Left kidney (tissue), 2 donors: ENCODE results near the gene PTPRCAP. TPM values are rescaled to one million over a fixed set of nuclear protein-coding genes. Genes with fewer than 3 reads are reported as not detected.
A peak's percentile ranks its signal among the peaks of the same experiment; 100 is the strongest.

Source experiments
- DNase-seq: peaks from one replicate; pipeline ENCODE4 v3.0.0-alpha.2; 2013
- polyA plus RNA-seq: library from polyadenylated mRNA; unstranded; fragments of 120-200 nt; gene quantifications from one replicate; pipeline ENCODE4 v1.2.1, GENCODE V29; 2013; ENCODE audit not compliant: insufficient read length

Gene PTPRCAP
- polyA plus RNA-seq, 1 donor: 2.6 TPM

GRCh38 chr11:67441098-67441563 is 3.6 kb upstream of the PTPRCAP start:
- DNase-seq: no peak

GRCh38 chr11:67440229-67441097 is 3.0 kb upstream of the PTPRCAP start:
- DNase-seq: no peak

DNA sequence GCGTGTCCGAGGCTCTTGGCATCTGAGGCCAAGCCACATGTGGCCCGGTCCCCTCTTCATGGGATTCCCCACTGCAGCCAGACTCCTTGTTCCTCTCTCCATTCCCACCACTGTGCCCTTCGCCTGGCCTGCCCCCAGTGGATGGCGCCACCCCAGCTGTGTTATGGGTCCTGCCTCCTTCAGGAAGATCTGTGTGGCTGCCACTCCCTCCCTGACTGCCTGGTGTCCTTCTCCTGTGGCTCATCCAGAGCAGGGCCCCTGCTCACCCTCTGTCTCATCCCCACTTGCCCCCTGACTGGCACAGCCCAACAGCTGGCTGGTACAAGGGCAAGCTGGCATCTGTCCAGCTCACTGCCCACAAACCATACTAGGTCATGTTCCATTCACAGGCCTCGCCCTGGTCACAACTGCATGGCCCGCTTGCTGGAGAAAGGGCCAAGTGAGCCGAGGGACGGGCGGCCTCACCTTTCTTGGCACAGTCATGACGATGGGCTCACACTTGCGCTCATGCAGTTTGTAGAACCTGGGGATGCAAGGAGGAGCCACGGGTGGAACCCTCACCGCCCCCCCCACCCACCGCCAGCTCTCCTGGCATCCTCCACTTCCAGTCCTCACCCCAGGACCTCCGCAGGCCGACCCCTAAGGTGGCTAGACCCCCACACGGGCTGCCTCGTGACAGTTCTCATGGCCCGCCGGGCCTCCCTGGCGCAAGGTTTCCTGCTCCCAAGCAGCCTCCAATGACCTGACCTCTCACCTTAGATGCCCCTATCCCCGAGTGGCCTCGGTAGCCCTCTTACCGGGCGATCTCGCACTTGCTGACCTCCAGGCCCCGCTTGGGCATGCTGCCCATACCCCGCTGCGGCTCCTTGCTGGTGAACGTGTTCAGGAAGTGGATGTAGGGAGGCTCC is 2.1 kb upstream of the PTPRCAP start:
- DNase-seq: no peak

- DNase-seq: no peak
These were observed 848 bp upstream of the PTPRCAP start for GRCh38 chr11:67438158-67438902.

DNA sequence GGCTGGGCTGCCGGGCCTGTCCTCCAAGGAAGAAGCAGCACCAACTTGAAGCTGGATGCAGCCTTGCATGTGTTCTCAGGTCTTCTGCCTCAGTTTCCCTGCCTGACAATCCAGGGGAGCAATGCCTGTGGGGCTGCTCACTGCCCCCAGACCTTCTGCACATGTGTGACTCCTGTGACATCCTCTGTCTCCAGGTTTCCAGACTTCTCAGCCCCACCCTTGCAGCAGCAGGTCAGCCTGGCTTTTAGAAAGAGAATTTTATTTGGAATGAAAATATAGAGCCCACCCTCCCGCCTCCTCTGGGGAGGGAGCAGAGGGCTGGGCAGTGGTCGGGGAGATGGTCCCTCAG is 301 bp upstream of the PTPRCAP start:
- no peak for DNase-seq

GRCh38 chr11:67436459-67437081 is 912 bp downstream of the PTPRCAP start:
- DNase-seq: no peak

- no peak for DNase-seq
These were observed 1.6 kb downstream of the PTPRCAP start for GRCh38 chr11:67435727-67436458.

DNA sequence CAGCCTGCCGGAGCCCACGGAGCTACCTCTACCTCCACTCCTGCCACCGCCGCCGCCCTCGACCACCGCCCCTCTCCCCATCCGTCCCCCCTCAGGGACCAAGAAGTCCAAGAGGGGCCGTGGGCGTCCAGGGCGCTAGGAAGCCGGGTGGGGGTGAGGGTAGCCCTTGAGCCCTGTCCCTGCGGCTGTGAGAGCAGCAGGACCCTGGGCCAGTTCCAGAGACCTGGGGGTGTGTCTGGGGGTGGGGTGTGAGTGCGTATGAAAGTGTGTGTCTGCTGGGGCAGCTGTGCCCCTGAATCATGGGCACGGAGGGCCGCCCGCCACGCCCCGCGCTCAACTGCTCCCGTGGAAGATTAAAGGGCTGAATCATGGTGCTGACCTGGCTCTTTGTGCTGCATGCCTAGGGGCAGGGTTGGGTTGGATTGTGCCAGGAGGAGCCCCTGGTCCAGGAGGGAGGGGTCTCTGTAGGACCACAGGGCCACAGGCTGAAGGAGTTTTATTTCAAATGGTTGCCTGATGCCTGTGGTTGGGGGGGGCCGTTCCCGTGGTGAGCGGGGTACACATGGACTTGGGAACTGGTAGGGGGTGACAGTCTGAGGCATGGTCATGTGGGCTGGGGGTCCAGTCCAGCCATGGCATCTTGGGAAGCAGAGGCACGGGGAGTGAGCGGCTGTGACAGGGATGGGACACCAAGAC is 2.3 kb downstream of the PTPRCAP start:
- DNase-seq: no peak

DNA sequence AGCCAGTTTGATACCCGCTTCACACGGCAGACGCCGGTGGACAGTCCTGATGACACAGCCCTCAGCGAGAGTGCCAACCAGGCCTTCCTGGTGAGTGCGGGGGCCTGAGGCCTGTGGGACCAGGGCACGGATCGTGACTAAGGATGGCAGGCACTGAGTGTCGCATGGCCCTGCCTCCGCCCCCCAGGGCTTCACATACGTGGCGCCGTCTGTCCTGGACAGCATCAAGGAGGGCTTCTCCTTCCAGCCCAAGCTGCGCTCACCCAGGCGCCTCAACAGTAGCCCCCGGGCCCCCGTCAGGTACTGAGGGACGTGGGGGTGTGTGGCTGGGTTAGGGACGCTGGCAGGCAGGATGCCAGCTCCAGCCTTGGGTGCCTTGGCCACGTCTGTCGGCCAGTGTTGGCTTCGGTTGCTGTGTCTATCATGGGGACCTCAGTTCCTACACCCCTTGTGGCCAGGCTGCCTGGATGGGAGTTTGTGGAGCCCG is 3.0 kb downstream of the PTPRCAP start:
- DNase-seq: no peak

GRCh38 chr11:67433536-67434394 is 3.7 kb downstream of the PTPRCAP start:
- no peak for DNase-seq

GRCh38 chr11:67432655-67433349 is 4.7 kb downstream of the PTPRCAP start:
- DNase-seq: no peak

GRCh38 chr11:67431346-67432249 is 5.9 kb downstream of the PTPRCAP start:
- DNase-seq: no peak

- DNase-seq: no peak
These were observed 7.8 kb downstream of the PTPRCAP start for GRCh38 chr11:67429722-67430121.

GRCh38 chr11:67429038-67429668 is 8.3 kb downstream of the PTPRCAP start:
- no peak for DNase-seq

DNA sequence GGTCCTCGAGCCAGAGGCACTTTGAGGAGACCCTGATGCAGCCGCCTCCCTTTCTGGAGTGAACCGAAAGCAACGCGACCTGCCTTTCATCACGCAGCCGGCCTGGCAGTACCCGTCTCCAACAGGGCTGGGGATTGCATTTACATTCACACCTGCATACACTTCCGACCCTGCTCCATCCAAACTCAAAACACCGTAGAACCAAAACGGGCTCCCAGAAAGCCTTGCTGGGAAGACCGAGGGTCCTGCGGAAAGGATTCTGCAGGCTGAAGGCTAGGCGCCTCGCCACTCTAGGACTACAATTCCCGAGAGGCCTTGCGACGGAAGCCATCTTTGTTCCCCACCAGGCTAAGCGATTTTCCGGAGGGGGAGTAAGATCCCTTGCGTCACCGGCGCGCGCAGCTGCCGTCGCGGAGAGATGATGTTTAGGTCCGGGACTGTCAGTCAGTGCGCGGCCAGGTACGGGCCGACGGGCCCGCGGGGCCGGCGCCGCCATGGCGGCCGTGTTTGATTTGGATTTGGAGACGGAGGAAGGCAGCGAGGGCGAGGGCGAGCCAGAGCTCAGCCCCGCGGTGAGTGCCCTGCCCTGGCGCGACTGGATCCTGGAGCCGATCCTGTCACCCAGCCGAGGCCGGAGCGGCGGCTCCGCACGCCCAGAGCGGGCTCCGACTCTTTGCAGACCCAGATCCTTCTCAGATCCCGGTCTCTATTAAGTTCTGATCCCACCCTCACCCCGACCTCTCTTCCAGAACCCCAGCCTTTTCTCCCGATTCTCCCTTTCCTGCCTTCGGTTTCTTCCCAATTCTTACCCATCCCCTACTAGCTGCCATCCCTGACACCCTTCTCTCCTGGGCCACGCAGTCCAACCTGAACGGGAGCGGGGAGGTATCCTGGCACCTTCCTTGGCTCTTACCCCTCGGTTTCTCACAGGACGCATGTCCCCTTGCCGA is 9.2 kb downstream of the PTPRCAP start, which contains the start of gene RPS6KB2:
RPS6KB2 (plus strand) TSS at position 443 of the 950 bp plus-strand sequence; CDS start at position 495, 52 bp downstream.
- DNase-seq: peak; percentile 99
